Measurements from ENCODE around the gene WDR43. TPM values are rescaled to one million over a fixed set of nuclear protein-coding genes. Genes with fewer than 3 reads are reported as not detected.

Gene WDR43
- 83.8 to 111 TPM (median 89.9 TPM) in 5 replicates for total RNA-seq (2022; extraction: Qiagen RNA extraction)

GRCh38 chr2:28894470-28895188, at the start of gene WDR43:
Gene WDR43 (plus strand): TSS chr2:28894667. CDS start chr2:28894699, 32 bp downstream.

GRCh38 chr2:28870146-28870891, 24.1 kb upstream of the WDR43 start, which contains the start of gene TRMT61B:
Gene TRMT61B (minus strand): TSS chr2:28870309. CDS start chr2:28870277, 32 bp downstream.

GRCh38 chr2:28981016-28981441, 86.6 kb downstream of the WDR43 start, which contains the start of gene TOGARAM2:
Gene TOGARAM2 (plus strand): TSS chr2:28981298. CDS start chr2:28994835, 13,537 bp downstream.

Other genes with a start within 250 kb of the WDR43 start
- 115 to 183 TPM (median 144 TPM) in 5 replicates for gene PPP1CB, start 142.8 kb upstream of the WDR43 start, total RNA-seq (2022; extraction: Qiagen RNA extraction)
- gene SPDYA, start 83.8 kb upstream of the WDR43 start, total RNA-seq (2022; extraction: Qiagen RNA extraction) = 0.16 to 0.21 TPM (median 0.20 TPM) in 5 replicates
- gene TRMT61B, start 24.4 kb upstream of the WDR43 start, total RNA-seq (2022; extraction: Qiagen RNA extraction) = 14.8 to 18.3 TPM (median 16.1 TPM) in 5 replicates
- 0.09 to 0.24 TPM (median 0.14 TPM) in 5 replicates for gene TOGARAM2, start 86.6 kb downstream of the WDR43 start, total RNA-seq (2022; extraction: Qiagen RNA extraction)
- gene PCARE, start 179.9 kb downstream of the WDR43 start, total RNA-seq (2022; extraction: Qiagen RNA extraction) = not detected in 5 replicates
- gene CLIP4, start 220.7 kb downstream of the WDR43 start, total RNA-seq (2022; extraction: Qiagen RNA extraction) = 19.6 to 24.9 TPM (median 22.7 TPM) in 5 replicates

All from A549 treated with Hydrocortisone at 1 μM for 4 hours (cell line).